GM20431 (cell line): Measurements from ENCODE around the gene PLA2G4F.
"Not testable (repeated sequence)": the region's sequence is repeated elsewhere in the genome, so short reads cannot be mapped to it uniquely, and the experiment has no call there.

Source experiments
- in situ Hi-C: fragments of 300-500 bp; cut with MseI, MboI; formaldehyde crosslinking; loops from one replicate; pipeline ENCODE4 v1.15.0; 2020; ENCODE audit warnings: low sequenced_read_pairs; ENCODE audit not compliant: unreplicated experiment

The PLA2G4F gene

DNA sequence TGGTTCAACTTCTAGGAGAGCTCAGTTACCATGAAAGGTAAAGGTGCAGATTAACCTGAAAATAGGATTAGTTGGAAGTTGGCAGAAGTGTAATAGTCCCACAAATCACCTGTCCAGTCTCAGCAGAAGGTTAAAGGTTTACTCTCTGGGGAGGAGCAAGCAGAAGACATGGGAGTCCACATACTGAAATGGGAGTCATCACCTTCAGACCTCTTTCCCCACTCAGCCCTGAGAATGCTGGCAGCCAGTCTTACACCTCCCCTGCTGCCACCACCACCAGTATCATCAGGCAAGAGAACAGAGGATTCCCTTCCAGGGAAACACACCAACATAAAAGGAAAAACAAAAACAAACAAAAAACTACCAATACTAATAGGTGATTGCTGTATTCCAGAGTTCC, 48.2 kb downstream of the PLA2G4F start:
- in situ Hi-C loops: no loop called here

DNA sequence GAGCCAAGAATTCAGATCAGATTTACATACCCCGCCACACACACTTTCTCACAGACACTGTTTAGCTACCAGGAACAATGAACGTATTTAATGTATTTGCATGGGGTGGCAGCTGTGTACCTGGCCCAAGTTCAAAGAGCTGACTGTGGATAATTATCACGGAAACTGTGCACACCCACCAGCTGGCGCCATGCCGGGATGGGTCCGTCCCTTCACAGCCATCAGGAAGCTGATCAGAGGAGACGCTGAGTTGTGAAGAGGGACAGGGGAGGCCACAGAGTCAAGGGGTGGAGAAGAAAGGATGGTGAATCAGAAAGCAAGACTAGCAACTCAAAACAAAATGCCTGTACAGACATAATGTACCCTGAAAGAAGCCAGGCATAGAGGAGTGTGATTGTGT, 49.0 kb downstream of the PLA2G4F start:
- in situ Hi-C loops: no loop called here

DNA sequence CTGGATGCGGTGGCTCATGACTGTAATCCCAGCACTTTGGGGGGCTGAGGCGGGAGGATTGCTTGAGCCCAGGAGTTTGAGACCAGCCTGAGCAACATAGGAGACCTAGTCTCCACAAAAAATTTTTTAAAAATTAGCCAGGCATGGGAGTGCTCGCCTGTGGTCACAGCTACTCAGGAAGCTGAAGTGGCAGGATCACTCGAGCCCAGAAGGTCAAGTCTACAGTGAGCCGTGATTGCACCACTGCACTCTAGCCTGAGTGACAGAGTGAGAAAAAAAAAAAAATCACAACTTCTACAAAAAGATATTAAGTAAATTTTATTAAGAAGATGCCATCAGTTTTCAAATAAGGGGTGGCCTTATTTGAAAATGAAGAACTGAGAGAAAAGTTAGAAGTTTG, 50.1 kb downstream of the PLA2G4F start:
- in situ Hi-C loops: no loop called here

DNA sequence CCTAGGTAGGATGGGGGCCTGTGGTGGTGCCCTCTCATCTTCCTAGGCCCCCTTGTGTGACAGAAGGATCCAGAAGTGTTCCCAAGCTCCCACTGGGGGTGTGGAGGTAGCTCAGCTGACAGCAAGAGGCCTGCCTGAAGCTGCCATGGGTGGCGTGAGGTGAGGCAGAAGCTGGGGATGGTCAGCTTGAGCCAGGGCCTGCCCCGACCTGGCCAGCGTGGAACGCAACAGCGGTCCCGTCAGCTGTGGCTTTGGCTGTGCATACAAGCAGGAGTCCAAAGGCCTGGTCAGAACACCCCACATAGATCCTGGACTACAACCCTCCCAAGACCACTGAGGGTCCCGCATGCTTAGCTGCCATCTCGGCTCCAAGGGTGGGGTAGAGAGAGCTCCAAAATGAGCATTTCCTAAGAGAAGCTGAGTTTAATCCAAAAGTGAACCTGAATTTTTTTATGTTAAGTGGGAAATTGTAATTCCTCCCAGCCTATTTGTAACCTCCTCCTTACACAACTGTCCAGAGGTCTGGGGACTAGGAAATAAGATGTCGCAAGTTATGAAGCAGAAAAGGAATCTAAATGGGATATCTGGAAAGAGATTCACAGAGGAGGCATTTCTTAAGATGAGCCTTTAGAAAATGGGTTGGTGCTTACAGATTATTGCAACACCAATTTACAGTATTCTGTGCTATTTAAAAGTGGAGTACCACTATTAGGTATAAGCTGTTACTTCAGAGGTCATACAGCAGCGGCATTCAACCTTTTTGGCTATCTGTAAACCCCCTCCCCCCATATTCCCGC, 52.1 kb downstream of the PLA2G4F start:
- in situ Hi-C loops: no loop called here

DNA sequence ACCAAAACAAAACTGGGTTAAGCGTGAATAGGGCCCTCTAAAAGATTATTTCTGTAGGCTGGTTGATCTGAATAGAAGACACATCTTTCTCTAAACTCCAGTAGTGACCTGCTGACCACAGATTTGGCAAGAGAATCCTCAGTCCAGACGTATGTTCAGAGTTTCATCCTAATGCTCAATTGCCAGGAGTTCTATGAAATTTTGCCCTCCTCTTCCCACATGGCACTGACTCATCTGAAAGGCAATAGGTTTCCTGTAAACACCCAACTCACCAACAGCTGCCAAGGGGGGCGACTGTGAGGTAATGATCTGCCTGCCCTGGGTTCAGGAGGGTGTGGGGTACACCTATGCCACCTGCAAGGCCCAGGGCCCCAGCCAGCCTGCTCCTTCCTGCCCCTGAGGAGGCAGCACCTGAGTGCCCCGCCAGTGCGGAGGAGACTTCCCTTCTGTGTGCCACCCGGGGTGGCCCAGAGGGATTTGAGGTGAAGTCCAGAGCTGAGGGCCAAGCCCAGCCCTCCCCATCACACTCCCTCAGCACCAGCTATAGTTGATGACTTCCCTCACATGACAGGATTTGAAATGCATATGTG, 53.7 kb downstream of the PLA2G4F start:
- in situ Hi-C loops: no loop called here

DNA sequence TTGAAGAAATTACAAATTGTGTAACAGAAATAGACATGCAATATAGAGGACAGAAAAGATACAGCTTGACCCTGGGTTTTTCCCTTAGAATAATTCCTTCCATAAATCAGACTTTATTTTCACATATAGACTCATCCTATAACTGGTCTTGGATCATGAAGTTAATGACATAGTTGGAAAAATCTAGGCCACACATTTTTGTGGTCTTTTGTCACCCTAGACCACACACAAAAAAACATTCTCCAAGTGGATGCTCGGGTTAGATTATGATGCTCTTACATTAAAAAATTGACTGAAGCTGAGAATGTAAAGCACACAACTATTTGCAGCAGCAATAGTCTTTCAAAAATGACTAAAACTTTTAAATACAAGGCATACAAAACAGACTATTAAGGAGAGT, 54.6 kb downstream of the PLA2G4F start:
- in situ Hi-C loops: no loop called here

DNA sequence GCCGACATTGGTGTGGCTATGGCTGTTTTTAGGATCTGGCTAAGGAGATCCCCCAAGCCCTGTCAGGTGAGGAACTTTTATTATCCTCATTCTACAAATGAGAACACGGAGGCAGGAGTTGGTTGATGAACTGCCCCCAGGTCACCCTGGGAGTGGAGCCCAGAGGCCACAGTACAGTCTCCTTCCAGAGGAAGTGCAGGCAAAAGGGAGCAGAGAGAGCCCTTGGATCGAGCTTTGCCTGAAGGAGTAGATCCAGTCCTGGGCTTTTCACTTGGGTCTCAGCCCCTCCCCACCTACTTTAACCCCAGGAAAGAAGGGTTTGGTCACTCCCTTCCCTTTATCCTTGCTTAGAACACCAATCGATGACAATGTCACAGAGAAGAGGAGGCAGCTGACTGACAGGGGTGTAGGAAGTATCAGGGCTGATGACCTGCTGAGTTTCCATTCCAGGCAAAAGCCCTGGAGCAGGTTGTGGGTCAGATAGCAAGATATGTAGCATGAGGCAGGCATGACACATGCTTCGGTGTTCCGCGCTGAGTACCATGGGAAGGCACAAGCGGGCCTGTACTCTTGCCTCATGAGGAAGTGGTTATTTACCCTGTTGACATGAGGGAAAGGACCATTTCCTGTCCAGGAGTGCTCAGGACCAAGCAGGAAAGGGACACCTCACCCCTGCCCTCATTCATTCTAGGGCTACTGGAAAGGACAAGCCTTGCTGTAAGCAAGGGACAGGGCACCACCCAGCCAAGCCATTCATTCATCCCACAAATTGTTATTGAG, 56.2 kb downstream of the PLA2G4F start:
- in situ Hi-C loops: no loop called here

DNA sequence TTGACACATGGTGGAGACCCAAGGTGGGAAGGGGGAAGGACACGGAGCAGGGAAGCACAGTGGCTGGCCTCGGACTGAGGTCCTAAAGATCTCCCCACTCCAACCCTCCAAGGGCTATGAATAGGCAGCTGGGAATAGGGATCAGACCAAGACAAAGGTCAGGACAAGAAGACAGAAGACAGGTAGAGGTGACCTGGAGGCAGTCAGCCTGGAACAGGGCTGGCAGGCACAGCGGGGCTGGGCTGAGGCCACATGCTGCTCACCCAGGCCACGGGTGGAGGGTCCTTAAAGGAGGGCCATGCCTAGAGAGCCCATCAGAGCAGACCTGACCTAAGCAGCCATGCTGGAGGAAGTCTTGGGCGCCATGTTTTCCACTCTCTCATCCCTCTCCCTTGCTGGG, 59.4 kb downstream of the PLA2G4F start:
- in situ Hi-C loops: no loop called here

DNA sequence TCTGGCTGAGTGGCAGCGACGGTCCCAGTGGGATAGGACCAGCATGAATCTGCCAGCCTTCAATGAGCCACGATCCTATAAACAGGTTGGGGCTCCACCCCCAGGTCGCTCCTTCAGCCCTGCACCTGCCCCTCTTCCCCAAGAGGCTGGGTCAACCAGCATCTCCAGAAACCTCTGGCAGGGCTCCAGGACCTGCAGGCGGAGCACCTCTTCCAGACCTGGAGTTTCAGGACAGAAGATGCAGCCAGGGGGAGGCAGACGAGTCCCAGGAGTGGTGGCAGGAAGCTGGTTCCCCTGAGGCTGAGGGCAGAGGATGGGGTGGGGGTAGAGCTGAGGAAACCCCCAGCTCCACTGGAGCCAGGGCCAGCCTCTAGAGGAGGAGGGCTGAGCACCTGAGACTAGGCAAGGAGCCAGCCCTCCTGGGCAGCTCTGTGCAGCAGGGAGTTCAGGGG, 61.9 kb downstream of the PLA2G4F start, which contains the start of gene PLA2G4D:
Gene PLA2G4D (minus strand): TSS at position 51 of the 452 bp plus-strand sequence. CDS start 103 bp downstream, outside the sequence.
- in situ Hi-C loops: no loop called here

DNA sequence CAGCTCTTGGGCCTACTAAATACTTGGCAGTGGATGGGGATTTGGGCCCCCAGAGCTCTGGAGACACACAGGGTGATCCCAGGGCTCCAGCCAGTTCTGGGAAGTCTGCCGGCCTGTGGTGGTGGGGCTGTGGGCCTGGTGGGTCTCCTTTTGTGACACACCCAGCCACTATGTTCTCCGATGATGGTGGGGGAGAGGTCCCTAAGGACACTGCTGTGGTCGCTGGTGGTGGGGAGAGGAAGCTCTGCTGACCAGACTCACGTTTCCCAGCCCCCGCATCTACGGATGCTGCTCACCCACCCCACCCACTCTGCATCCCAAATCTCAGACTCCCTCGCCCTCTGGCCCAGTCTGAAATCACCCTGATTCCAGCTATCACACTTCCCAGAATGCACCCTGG, 62.5 kb downstream of the PLA2G4F start:
- in situ Hi-C loops: no loop called here

DNA sequence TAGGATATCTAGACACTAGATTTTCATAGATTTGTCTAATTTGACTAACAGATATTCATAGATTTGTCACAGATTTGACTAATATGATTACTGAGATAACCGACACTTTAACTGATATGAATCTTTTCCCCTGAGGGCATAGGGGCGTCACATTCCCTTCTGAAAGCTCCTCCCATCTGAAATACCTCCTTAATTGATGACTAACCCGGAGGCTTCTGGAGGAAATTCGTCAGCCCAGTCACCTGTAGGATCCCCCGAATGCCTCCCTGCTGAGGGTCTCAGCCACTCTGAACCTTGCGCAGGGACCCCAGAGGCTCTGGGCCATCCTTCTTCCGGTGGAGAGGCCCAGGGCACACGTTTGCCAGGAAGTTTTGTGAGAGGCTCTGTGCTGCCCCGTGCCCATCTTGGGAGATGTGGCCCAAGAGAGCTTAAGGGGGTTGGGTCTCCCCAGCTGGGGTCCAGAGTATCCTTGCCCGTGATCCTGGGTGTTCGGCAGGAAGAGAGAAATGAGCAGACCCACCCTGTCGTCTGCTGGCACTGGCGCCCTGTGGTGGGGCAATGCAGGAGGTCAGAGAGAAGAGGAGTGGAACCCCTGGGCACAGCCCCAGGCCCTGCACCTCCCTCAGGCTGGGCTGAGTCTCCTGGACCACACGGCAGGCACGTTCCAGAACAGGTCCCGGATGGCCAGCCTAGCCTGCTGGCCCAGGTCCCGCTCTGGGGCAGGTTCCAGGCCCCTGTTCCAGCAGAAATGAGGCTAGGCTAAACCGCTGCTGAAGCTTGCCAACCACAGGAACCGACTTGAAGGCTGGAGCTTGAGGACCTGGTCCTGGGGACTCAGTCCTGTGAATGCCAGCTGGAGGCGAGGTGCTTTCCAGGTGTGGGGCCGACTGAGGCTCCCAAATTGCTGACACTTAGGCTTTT, 63.8 kb downstream of the PLA2G4F start:
- in situ Hi-C loops: no loop called here

DNA sequence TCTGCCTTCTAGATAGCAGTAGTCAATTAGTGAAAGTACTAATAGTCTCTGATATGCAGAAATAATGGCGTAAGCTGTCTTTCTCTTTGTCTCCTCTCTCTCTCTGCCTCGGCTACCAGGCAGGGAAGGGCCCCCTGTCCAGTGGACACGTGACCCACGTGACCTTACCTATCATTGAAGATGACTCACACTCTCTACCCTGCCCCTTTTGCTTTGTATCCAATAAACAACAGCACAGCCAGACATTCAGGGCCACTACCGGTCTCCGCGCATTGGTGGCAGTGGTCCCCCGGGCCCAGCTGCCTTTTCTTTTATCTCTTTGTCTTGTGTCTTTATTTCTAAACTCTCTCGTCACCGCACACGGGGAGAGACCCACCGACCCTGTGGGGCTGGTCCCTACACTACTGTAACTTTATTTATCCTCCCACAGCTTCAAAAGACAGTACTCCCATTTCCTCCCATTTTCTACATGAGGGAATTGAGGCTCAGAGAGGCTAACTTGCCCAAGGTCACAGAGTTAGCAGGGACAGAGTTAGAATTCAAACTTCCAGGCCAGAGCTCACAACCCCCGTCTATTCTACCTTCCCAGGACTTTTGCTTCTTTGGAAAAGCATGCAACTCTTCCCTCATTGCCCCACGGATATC, 64.6 kb downstream of the PLA2G4F start:
- in situ Hi-C loops: not testable (repeated sequence)

DNA sequence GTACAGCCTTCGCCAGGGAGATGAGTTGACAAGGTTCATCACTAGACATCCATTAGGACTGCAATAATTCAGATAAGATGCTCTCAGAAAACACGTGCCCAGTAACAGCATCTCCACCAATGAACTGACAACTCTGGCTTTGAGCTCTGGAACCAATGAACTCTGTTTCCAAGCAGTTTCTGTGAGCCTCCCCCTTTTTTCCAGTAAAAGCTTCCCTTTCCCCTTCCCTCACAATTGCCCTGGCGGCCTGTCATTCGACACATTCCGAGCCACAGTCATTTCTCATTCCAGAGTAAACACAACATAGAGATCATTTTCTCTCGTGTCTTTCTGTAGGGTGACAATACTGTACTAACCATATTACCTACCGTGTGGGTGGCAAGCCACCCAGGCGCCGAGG, 65.7 kb downstream of the PLA2G4F start:
- in situ Hi-C loops: no loop called here

DNA sequence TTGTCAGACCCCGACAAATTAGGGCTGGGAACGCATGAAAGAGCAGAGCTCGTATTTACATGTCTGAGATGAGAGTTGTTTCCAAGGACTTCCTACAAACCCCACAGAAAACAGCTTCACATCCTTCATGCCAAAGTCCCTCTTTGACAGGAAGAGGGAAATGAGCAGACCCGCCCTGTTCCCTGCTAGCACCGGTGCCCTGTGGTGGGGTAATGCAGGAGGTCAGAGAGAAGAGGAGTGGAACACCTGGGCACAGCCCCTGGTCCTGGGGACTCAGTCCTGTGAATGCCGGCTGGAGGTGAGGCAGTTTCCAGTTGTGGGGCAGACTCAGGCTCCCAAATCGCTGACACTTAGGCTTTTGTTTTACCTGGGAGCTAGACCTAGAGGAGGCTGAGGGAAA, 66.1 kb downstream of the PLA2G4F start:
- in situ Hi-C loops: no loop called here

DNA sequence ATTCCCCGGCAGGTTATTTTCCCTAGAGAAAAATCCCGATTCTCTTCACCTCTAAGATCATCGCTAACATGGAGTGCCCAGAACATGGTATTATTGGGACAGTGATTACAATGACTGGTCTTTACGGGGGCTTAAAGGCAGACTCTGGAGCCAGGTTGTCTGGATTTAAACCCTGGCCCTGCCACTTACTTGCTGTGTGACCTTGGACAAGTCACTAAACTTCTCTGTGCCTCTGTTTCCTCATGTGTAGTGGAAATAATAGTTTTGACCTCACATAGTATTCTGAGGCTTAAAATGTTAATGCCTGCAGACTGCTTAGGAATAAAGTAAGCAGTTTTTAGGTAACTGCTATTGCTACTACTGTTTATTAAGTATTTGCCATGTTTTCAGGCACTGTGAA, 66.5 kb downstream of the PLA2G4F start:
- in situ Hi-C loops: no loop called here
